22Rv1 (cell line): ENCODE data around the gene CAMKK1.

Experiments
- ZFX ChIP-seq: fragments of 450-650 bp; IDR thresholded peaks from 2 replicates; pipeline ENCODE4 v1.6.1; 2017; ENCODE audit warnings: antibody characterized with exemption, borderline replicate concordance
- TF ChIP-seq, protein P1 (sequence below): fragments of 450-650 bp; IDR thresholded peaks from 2 replicates; pipeline ENCODE4 v1.5.1; 2017; ENCODE audit warnings: mild to moderate bottlenecking

DNA sequence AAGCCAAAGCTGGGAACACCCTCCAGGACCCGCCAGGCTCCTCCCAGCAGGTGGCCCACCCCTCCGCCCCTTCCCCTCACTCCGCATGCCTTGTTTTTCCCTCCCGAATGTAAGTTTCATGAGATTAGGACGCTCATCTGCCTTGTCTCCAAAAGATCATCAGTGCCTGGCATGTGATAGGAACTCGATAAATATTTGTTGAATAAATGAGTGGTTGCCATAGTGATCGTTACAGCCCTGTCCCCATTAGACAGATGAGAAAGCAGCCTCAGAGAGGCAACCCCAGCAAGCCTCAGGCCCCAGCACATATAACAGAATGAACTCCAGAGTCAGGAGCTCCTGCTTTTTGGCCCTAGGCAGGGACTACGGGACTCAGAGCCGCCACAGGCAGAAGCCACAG lies 5.0 kb downstream of the CAMKK1 start:
- TF ChIP-seq ZFX = no peak
- TF ChIP-seq, protein P1, sequence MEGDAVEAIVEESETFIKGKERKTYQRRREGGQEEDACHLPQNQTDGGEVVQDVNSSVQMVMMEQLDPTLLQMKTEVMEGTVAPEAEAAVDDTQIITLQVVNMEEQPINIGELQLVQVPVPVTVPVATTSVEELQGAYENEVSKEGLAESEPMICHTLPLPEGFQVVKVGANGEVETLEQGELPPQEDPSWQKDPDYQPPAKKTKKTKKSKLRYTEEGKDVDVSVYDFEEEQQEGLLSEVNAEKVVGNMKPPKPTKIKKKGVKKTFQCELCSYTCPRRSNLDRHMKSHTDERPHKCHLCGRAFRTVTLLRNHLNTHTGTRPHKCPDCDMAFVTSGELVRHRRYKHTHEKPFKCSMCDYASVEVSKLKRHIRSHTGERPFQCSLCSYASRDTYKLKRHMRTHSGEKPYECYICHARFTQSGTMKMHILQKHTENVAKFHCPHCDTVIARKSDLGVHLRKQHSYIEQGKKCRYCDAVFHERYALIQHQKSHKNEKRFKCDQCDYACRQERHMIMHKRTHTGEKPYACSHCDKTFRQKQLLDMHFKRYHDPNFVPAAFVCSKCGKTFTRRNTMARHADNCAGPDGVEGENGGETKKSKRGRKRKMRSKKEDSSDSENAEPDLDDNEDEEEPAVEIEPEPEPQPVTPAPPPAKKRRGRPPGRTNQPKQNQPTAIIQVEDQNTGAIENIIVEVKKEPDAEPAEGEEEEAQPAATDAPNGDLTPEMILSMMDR = no peak
